Keratinocyte (primary cell): Measurements from ENCODE around the gene PLXNB1.

ENCODE experiments used
- CTCF ChIP-seq, 3 experiments: IDR thresholded peaks in 1 of 3; conservative IDR thresholded peaks in 1 of 3; optimal IDR thresholded peaks in 1 of 3; 2 replicates in 2 of 3; 3 replicates in 1 of 3; pipeline versions ENCODE3 to v1.5.1; 2011; ENCODE audit warnings: low read length in 3 of 3, mild to moderate bottlenecking in 3 of 3, moderate library complexity in 2 of 3, control low read depth in 1 of 3, inconsistent platforms in 1 of 3; ENCODE audit not compliant: insufficient read depth in 2 of 3; ENCODE audit errors: extremely low read depth in 1 of 3
- EZH2 ChIP-seq: IDR thresholded peaks from one replicate; pipeline ENCODE4 v1.6.1; 2012; ENCODE audit warnings: inconsistent platforms, mild to moderate bottlenecking, low read length, moderate library complexity

- TF ChIP-seq EZH2 (no peak), CTCF (optimal IDR thresholded peaks at IDR 0.05 in 1 of 3, IDR thresholded peaks at IDR 0.05 in 1 of 3, conservative IDR thresholded peaks at IDR 0.05 in 1 of 3; ENCODE audit: extremely low read depth in 1 of 3, insufficient read depth in 2 of 3, low read length in 3 of 3) (peak in 1 of 3 experiments; percentile 18)
Observed at GRCh38 chr3:48432411-48433371, 2.8 kb upstream of the PLXNB1 start.
